K562 (cell line): ENCODE measurements around the gene GDF2. TPM values are rescaled to one million over a fixed set of nuclear protein-coding genes. Genes with fewer than 3 reads are reported as not detected.

ENCODE experiments used
- ATAC-seq: fragments of 200-7000 bp; cut with Tn5 transposase; 3 replicates; pipeline ENCODE4 v1.9.1; 2020; ENCODE audit warnings: moderate library complexity
- BruUV-seq: library from RNA; stranded (reverse); fragments of 400-500 nt; replicated peaks from 2 replicates; lab custom pipeline; 2021; lab: Mats Ljungman, UMichigan
- CTCF ChIA-PET: fragments of 300-600 bp; formaldehyde crosslinking; extraction: SDS; loops from one replicate; lab custom pipeline; 2021; ENCODE audit warnings: low intra/inter-chr PET ratio; lab: Yijun Ruan, JAX
- POLR2A ChIA-PET: fragments of 300-600, 350-650 bp; sonication (Branson Sonifier 250); formaldehyde crosslinking; extraction: SDS; loops from one replicate; lab custom pipeline; 2021; ENCODE audit warnings: antibody characterized with exemption, inconsistent platforms; lab: Yijun Ruan, JAX
- DNase-seq, 4 experiments: peaks; one replicate each; pipeline versions ENCODE4 v3.0.0 to v3.0.0-alpha.2; 2011 to 2018; ENCODE audit warnings: low spot score in 3 of 4, mixed read lengths in 3 of 4; ENCODE audit errors: extremely low read depth in 1 of 4
- FAIRE-seq: peaks from 2 replicates; lab custom pipeline; 2011; peaks lifted over from hg19 to GRCh38; lab: Jason Lieb, UNC
- H2AFZ ChIP-seq: 2 replicates; pipeline ENCODE4 v1.6.0; 2011; ENCODE audit warnings: low read depth, low read length, control low read depth, inconsistent platforms
- H3K27ac ChIP-seq: fragments of 200-600 bp; 3 replicates; pipeline ENCODE4 v1.8.0; 2011; ENCODE audit warnings: low read depth, mild to moderate bottlenecking, control low read depth, inconsistent platforms, low read length, moderate library complexity, mixed read lengths; ENCODE audit errors: extremely low read depth
- H3K27me3 ChIP-seq, 2 experiments: fragments of 300-600 bp in 1 of 2; 2 replicates in 1 of 2; 3 replicates in 1 of 2; pipeline versions ENCODE4 v1.6.0 to v1.8.0; 2011; ENCODE audit warnings: inconsistent platforms in 2 of 2, low read length in 2 of 2, mild to moderate bottlenecking in 1 of 2, mixed read lengths in 1 of 2, moderate library complexity in 1 of 2; ENCODE audit not compliant: control insufficient read depth in 2 of 2, insufficient read depth in 2 of 2
- H3K36me3 ChIP-seq: fragments of 300-600 bp; 3 replicates; pipeline ENCODE4 v1.8.0; 2011; ENCODE audit warnings: mild to moderate bottlenecking, low read length, inconsistent platforms; ENCODE audit not compliant: control insufficient read depth, insufficient read depth
- H3K4me1 ChIP-seq, 2 experiments: fragments of 200-600 bp in 1 of 2; replicated peaks in 1 of 2; 2 replicates in 1 of 2; 3 replicates in 1 of 2; pipeline versions ENCODE4 v1.5.1 to v1.8.0; 2011; ENCODE audit warnings: inconsistent platforms in 2 of 2, low read length in 2 of 2, mild to moderate bottlenecking in 1 of 2, mixed read lengths in 1 of 2, moderate library complexity in 1 of 2; ENCODE audit not compliant: control insufficient read depth in 2 of 2, insufficient read depth in 2 of 2
- H3K4me2 ChIP-seq: 2 replicates; pipeline ENCODE4 v1.6.1; 2011; ENCODE audit warnings: low read length, control low read depth, inconsistent platforms, mixed read lengths; ENCODE audit not compliant: insufficient read depth
- H3K4me3 ChIP-seq: fragments of 200-600 bp; sonication (generic), shearing (Covaris generic); 2 replicates; pipeline ENCODE4 v1.5.1; 2016; ENCODE audit warnings: control low read depth, inconsistent platforms
- H3K79me2 ChIP-seq: fragments of 200-600 bp; 3 replicates; pipeline ENCODE4 v1.8.0; 2011; ENCODE audit warnings: low read length, inconsistent platforms; ENCODE audit not compliant: control insufficient read depth, insufficient read depth
- H3K9ac ChIP-seq, 2 experiments: 2 replicates each; pipeline versions ENCODE4 v1.6.0 to v1.6.1; 2011; ENCODE audit warnings: low read depth in 2 of 2, low read length in 2 of 2, control low read depth in 1 of 2, inconsistent platforms in 1 of 2, mild to moderate bottlenecking in 1 of 2, mixed read lengths in 1 of 2; ENCODE audit not compliant: insufficient read depth in 1 of 2
- H3K9me1 ChIP-seq: one replicate; pipeline ENCODE4 v1.6.0; 2011; ENCODE audit warnings: inconsistent platforms, mild to moderate bottlenecking, low read length, moderate library complexity; ENCODE audit not compliant: control insufficient read depth, insufficient read depth
- H3K9me3 ChIP-seq: replicated peaks from 2 replicates; pipeline ENCODE4 v1.5.1; 2011; ENCODE audit warnings: low read depth, low read length, inconsistent platforms; ENCODE audit not compliant: control insufficient read depth, insufficient read depth
- H4K20me1 ChIP-seq: replicated peaks from 2 replicates; pipeline ENCODE4 v1.6.1; 2011; ENCODE audit warnings: low read length, inconsistent platforms, mixed read lengths; ENCODE audit not compliant: control insufficient read depth, insufficient read depth
- ATF2 ChIP-seq: sonication (generic); formaldehyde crosslinking; IDR thresholded peaks from 2 replicates; pipeline ENCODE4 v1.8.1; 2022; ENCODE audit warnings: missing genetic modification reagents
- BMI1 ChIP-seq: fragments of 150-350 bp; IDR thresholded peaks from 2 replicates; pipeline ENCODE4 v1.6.1; 2014; ENCODE audit warnings: low read length
- CHD2 ChIP-seq: IDR thresholded peaks from 2 replicates; pipeline ENCODE4 v1.6.1; 2011; ENCODE audit warnings: low read depth, low read length
- MGA ChIP-seq: fragments of 450-650 bp; IDR thresholded peaks from 2 replicates; pipeline ENCODE4 v1.6.1; 2016; ENCODE audit warnings: mild to moderate bottlenecking, moderate library complexity
- NFE2L1 ChIP-seq: fragments of 450-650 bp; IDR thresholded peaks from 2 replicates; pipeline ENCODE4 v1.6.1; 2016; ENCODE audit warnings: missing genetic modification characterization, low read depth, mild to moderate bottlenecking, missing compliant biosample characterization, moderate library complexity, borderline replicate concordance
- NUFIP1 ChIP-seq: fragments of 450-650 bp; IDR thresholded peaks from 2 replicates; pipeline ENCODE4 v1.6.1; 2018; ENCODE audit not compliant: partially characterized antibody
- RBM22 ChIP-seq: fragments of 200-400 bp; formaldehyde crosslinking; IDR thresholded peaks from 2 replicates; pipeline ENCODE4 v1.6.1; 2018; ENCODE audit warnings: low read length, low read depth; ENCODE audit not compliant: poor library complexity, severe bottlenecking
- WGBS: fragments of 100-300 bp; shearing (Covaris generic); methylation state at CpG from one replicate; pipeline ENCODE4 v1.1.6; 2016; ENCODE audit warnings: low coverage, mixed read lengths; ENCODE audit not compliant: insufficient coverage; ENCODE audit errors: missing lambda C conversion rate; 5-methylcytosine and 5-hydroxymethylcytosine counted together
- in situ Hi-C: fragments of 300-500 bp; cut with MboI; formaldehyde crosslinking; loops from 4 replicates; pipeline ENCODE4 v1.15.0; 2018; ENCODE audit warnings: inconsistent platforms, mixed read lengths
- intact Hi-C: fragments of 100-400 bp; cut with micrococcal nuclease; formaldehyde crosslinking; loops from 2 replicates; pipeline ENCODE4 v1.14.2; 2022
- polyA plus RNA-seq, 8 experiments: library from polyadenylated mRNA; depleted of rRNA in 4 of 8; stranded (reverse) in 5 of 8; unstranded in 3 of 8; fragments of >200 nt; fragmentation: Nextera tagmentation in 2 of 8; fragmentation: Illumina TruSeq in 1 of 8; extraction: Ambion mirVana in 2 of 8; extraction: Trizol in 1 of 8; gene quantifications; 2 replicates each; pipeline versions ENCODE4 v1.2.1 to v1.2.3, GENCODE V29; 2011 to 2014; ENCODE audit warnings: inconsistent platforms in 1 of 8, missing spikeins in 1 of 8
- total RNA-seq, 7 experiments: library from RNA; depleted of rRNA in 6 of 7; stranded (reverse); fragments of >200 nt in 6 of 7; fragmentation: Illumina TruSeq in 2 of 7; extraction: Trizol in 2 of 7; gene quantifications; 2 replicates each; pipeline versions ENCODE4 v1.2.1 to v1.2.3, GENCODE V29; 2011 to 2021; ENCODE audit warnings: low replicate concordance in 1 of 7

GDF2 gene
- total and polyA plus RNA-seq, 9 of the 15 experiments (the other 6 are each of a cell fraction or from before 2014, with no cell fraction given): 0.08 to 0.58 (median 0.27) TPM; not detected in 2

- H3K27ac ChIP-seq: no peak overlapping the region
- no peaks in the 10 kb centered on the region for H3K79me2 ChIP-seq
- FAIRE-seq (no peak), DNase-seq (no peak), ATAC-seq (no peak)
- H3K9me3 ChIP-seq: no peaks in the 10 kb centered on the region
- H3K4me2 ChIP-seq: no peak overlapping the region
- ChIA-PET CTCF (no interaction called here), POLR2A (interaction anchor here (1.0 to 1.4 kb wide), 2 partner anchors 11 to 33 kb away, joined by 3 to 5 read pairs; no protein-coding TSS in a partner anchor)
- no peak overlapping the region for H3K4me3 ChIP-seq
- no TSS peak for BruUV-seq
- peaks cover 46 to 71% of the 10 kb centered on the region in 2 experiments; a peak in 4 of 5 replicates for H3K27me3 ChIP-seq
- WGBS: 0% methylated on average over 4 of the region's 4 CpGs
- H3K9ac ChIP-seq: no peak overlapping the region
- H3K36me3 ChIP-seq: no peaks in the 10 kb centered on the region
- no peaks in the 10 kb centered on the region for H3K9me1 ChIP-seq
- H3K4me1 ChIP-seq: peaks cover 0 to 26% of the 10 kb centered on the region in 2 experiments; a peak in 1 of 5 replicates
- in situ Hi-C loops: no loop called here
- H2AFZ ChIP-seq: no peak overlapping the region
- intact Hi-C loops: no loop called here
- peaks cover 16% of the 10 kb centered on the region for H4K20me1 ChIP-seq
- TF ChIP-seq CHD2: no peak
- TF ChIP-seq BMI1: no peak
- TF ChIP-seq ATF2: no peak
- no peak for TF ChIP-seq MGA
- TF ChIP-seq RBM22: no peak
- no peak for TF ChIP-seq NUFIP1
- no peak for TF ChIP-seq NFE2L1 (tag)
These were observed 25.0 kb downstream of the GDF2 start for GRCh38 chr10:47347303-47347675.
